CD4-positive, alpha-beta T cell (primary cell): ENCODE results near the gene CPTP. TPM values are rescaled to one million over a fixed set of nuclear protein-coding genes. Genes with fewer than 3 reads are reported as not detected.

Source experiments
- ATAC-seq: fragments of 200-7000 bp; cut with Tn5 transposase; one replicate; pipeline ENCODE4 v1.10.0; 2022; ENCODE audit warnings: mild to moderate bottlenecking; ENCODE audit not compliant: poor library complexity
- CTCF ChIA-PET: fragments of 350-600 bp; sonication (Branson Sonifier 250); formaldehyde crosslinking; loops from one replicate; lab custom pipeline; 2021; ENCODE audit warnings: antibody characterized with exemption, inconsistent platforms; lab: Charles Lee
- POLR2A ChIA-PET: fragments of 350-600 bp; sonication (Branson Sonifier 250); formaldehyde crosslinking; loops from one replicate; lab custom pipeline; 2021; ENCODE audit warnings: antibody characterized with exemption, inconsistent platforms; lab: Charles Lee
- DNase-seq, 14 experiments: peaks; one replicate each; pipeline ENCODE4 v3.0.0-alpha.2; 2013 to 2020; ENCODE audit warnings: mixed read lengths in 2 of 14
- H3K27ac ChIP-seq, 2 donors: one replicate each; pipeline versions ENCODE4 v1.5.1 to v1.7.0; 2013; ENCODE audit warnings: low read length in 2 of 2, low read depth in 1 of 2, mild to moderate bottlenecking in 1 of 2
- H3K27me3 ChIP-seq, 2 experiments: 1 replicate in 1 of 2; 2 replicates in 1 of 2; pipeline versions ENCODE4 v1.6.1 to v1.7.0; 2013; ENCODE audit warnings: low read length in 2 of 2, control low read depth in 1 of 2, mild to moderate bottlenecking in 1 of 2, moderate library complexity in 1 of 2; ENCODE audit not compliant: insufficient read depth in 2 of 2, control insufficient read depth in 1 of 2
- H3K36me3 ChIP-seq: one replicate; pipeline ENCODE4 v1.6.1; 2013; ENCODE audit warnings: low read length, control low read depth; ENCODE audit not compliant: insufficient read depth
- H3K4me1 ChIP-seq: one replicate; pipeline ENCODE4 v1.6.1; 2013; ENCODE audit warnings: low read length, control low read depth; ENCODE audit not compliant: insufficient read depth
- H3K4me3 ChIP-seq: one replicate; pipeline ENCODE4 v1.5.1; 2013; ENCODE audit warnings: mild to moderate bottlenecking, low read length, moderate library complexity
- H3K9me3 ChIP-seq, 2 experiments: 1 replicate in 1 of 2; 2 replicates in 1 of 2; pipeline versions ENCODE4 v1.6.1 to v1.7.0; 2013; ENCODE audit warnings: low read length in 2 of 2, mild to moderate bottlenecking in 2 of 2, control low read depth in 1 of 2, moderate library complexity in 1 of 2; ENCODE audit not compliant: control insufficient read depth in 1 of 2, insufficient read depth in 1 of 2
- H3K27ac Mint-ChIP-seq: one replicate; pipeline ENCODE4 v1.8.0; 2020; ENCODE audit warnings: mixed read lengths
- H3K27me3 Mint-ChIP-seq: one replicate; pipeline ENCODE4 v1.8.0; 2021; ENCODE audit warnings: mixed read lengths
- H3K36me3 Mint-ChIP-seq: one replicate; pipeline ENCODE4 v1.8.0; 2021; ENCODE audit warnings: low read depth, mixed read lengths
- H3K4me1 Mint-ChIP-seq: one replicate; pipeline ENCODE4 v1.8.0; 2021; ENCODE audit warnings: low read depth, mixed read lengths
- H3K4me3 Mint-ChIP-seq: one replicate; pipeline ENCODE4 v1.8.0; 2020; ENCODE audit warnings: mild to moderate bottlenecking, mixed read lengths
- H3K9me3 Mint-ChIP-seq: one replicate; pipeline ENCODE4 v1.8.0; 2020; ENCODE audit warnings: mixed read lengths
- intact Hi-C, 2 experiments: fragments of 100-400 bp; cut with DNase I in 1 of 2; cut with micrococcal nuclease in 1 of 2; formaldehyde crosslinking; loops; one replicate each; pipeline versions ENCODE4 v1.15.1 to v1.9.0; 2023 to 2025; cut with DNase I, micrococcal nuclease
- total RNA-seq, 174 experiments: library from RNA in 2 of 174; stranded (reverse) in 2 of 174; gene quantifications; one replicate each; pipeline ENCODE4 v1.2.3 and lab custom pipeline; 2021 to 2026
- TF ChIP-seq, protein P1 (sequence below): fragments of 200-600 bp; IDR thresholded peaks from one replicate; pipeline ENCODE4 v1.8.0; 2022; ENCODE audit warnings: antibody characterized with exemption, mild to moderate bottlenecking

The CPTP gene
- total RNA-seq, 2 experiments from 2014 or later, result 11.6 to 12.9 TPM

DNA sequence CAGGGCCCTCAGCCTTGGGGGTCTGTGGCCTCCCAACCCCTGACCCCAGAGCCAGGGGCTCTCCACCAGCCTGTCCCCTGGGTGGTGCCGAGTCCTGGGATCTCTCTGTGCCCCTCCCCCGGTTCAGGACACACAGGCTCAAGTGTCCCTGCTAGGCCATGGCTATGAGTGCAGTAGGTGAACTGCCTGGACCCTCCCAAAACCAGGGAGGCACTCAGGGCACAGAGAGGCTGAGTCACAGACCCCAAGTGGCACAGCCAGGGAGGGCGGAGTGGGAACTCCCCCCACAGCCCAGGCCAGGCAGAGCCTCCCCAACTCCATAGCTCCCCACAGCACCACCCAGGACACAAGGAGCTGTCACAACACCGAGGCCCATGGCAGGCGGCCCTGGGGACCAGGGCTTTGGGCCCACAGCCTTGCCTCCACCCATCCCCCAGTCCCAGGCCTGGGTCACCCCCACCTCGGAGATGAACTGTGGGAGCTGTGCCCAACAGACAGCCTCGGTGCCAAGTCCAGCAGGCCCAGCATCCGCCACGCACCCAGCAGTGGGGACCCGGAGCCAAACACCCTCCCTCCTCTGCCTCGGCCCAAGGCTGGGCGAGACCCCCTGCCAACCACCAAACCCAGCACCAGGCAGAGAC, 21.4 kb downstream of the CPTP start:
- ATAC-seq (no peak), DNase-seq (no peak)
- intact Hi-C loops, result no loop called here
- Histone ChIP-seq H3K27me3 (no peaks in the 10 kb centered on the region), H3K4me1 (peaks cover 32% of the 10 kb centered on the region), H3K36me3 (peaks cover 3% of the 10 kb centered on the region), H3K27ac (no peak overlapping the region), H3K9me3 (no peaks in the 10 kb centered on the region), H3K4me3 (no peak overlapping the region)
- Mint-ChIP-seq H3K27me3 (no peaks in the 10 kb centered on the region), H3K4me3 (no peak overlapping the region), H3K9me3 (no peaks in the 10 kb centered on the region), H3K27ac (no peak overlapping the region), H3K36me3 (peaks cover 4% of the 10 kb centered on the region), H3K4me1 (peaks cover 16% of the 10 kb centered on the region)
- CTCF ChIA-PET, result no interaction called here
- TF ChIP-seq, protein P1, sequence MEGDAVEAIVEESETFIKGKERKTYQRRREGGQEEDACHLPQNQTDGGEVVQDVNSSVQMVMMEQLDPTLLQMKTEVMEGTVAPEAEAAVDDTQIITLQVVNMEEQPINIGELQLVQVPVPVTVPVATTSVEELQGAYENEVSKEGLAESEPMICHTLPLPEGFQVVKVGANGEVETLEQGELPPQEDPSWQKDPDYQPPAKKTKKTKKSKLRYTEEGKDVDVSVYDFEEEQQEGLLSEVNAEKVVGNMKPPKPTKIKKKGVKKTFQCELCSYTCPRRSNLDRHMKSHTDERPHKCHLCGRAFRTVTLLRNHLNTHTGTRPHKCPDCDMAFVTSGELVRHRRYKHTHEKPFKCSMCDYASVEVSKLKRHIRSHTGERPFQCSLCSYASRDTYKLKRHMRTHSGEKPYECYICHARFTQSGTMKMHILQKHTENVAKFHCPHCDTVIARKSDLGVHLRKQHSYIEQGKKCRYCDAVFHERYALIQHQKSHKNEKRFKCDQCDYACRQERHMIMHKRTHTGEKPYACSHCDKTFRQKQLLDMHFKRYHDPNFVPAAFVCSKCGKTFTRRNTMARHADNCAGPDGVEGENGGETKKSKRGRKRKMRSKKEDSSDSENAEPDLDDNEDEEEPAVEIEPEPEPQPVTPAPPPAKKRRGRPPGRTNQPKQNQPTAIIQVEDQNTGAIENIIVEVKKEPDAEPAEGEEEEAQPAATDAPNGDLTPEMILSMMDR, result no peak
- POLR2A ChIA-PET, result interaction anchor here (1.0 kb wide), 1 partner anchor 224 kb away, joined by 3 read pairs; no protein-coding TSS in a partner anchor

GRCh38 chr1:1346501-1346890, 21.9 kb downstream of the CPTP start:
- no peaks in the 10 kb centered on the region for H3K27me3 ChIP-seq
- Mint-ChIP-seq H3K4me1 (peaks cover 16% of the 10 kb centered on the region), H3K27ac (no peak overlapping the region), H3K36me3 (no peaks in the 10 kb centered on the region), H3K9me3 (no peaks in the 10 kb centered on the region), H3K4me3 (peak overlapping the region; percentile 86), H3K27me3 (no peaks in the 10 kb centered on the region)
- H3K27ac ChIP-seq, result no peak overlapping the region
- intact Hi-C loops, result no loop called here
- ATAC-seq (no peak), DNase-seq (no peak)
- H3K4me1 ChIP-seq, result peaks cover 35% of the 10 kb centered on the region
- peaks cover 3% of the 10 kb centered on the region for H3K36me3 ChIP-seq
- CTCF ChIA-PET, result no interaction called here
- TF ChIP-seq, protein P1, result no peak
- POLR2A ChIA-PET, result interaction anchor here (1.0 kb wide), 1 partner anchor 224 kb away, joined by 3 read pairs; no protein-coding TSS in a partner anchor
- no peak overlapping the region for H3K4me3 ChIP-seq
- no peaks in the 10 kb centered on the region for H3K9me3 ChIP-seq

DNA sequence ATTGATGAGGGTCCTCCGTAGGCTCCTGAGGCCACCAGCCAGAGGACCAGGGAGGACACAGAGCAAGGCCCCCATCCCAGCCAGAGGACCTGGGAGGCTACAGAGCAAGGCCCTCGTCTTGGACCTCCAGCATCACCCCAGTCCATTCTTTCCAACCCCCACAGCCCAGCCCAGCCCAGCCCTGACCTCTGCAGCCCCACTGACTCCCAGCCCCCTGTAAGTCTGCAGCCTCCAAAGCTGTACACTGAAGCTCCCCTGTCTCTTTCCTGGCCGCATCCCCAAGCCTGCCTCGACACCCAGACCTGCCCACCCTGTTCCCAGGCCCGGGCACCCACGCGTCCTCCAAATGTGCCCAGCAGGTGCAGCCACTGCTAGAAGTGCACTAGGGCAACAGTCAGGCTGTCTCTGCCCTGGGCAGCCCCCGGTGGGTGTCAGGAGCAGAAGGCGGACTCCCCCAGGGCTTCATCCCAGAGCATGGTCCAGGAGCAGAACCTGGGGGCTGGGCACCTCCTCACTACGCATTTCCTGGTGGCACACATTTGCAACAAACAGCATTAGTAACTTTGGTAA, 22.5 kb downstream of the CPTP start:
- CTCF ChIA-PET, result no interaction called here
- Mint-ChIP-seq H3K4me1 (peaks cover 18% of the 10 kb centered on the region), H3K27me3 (peaks cover 3% of the 10 kb centered on the region), H3K4me3 (peak overlapping the region; percentile 86), H3K9me3 (no peaks in the 10 kb centered on the region), H3K36me3 (no peaks in the 10 kb centered on the region), H3K27ac (peak overlapping the region; percentile 17)
- DNase-seq (no peak), ATAC-seq (no peak)
- H3K27me3 ChIP-seq, result no peaks in the 10 kb centered on the region
- H3K4me1 ChIP-seq, result peaks cover 39% of the 10 kb centered on the region
- H3K36me3 ChIP-seq, result peaks cover 3% of the 10 kb centered on the region
- H3K27ac ChIP-seq, result no peak overlapping the region
- no peak overlapping the region for H3K4me3 ChIP-seq
- H3K9me3 ChIP-seq, result no peaks in the 10 kb centered on the region
- POLR2A ChIA-PET, result interaction anchor here (1.0 kb wide), 1 partner anchor 225 kb away, joined by 3 read pairs; no protein-coding TSS in a partner anchor
- TF ChIP-seq, protein P1, result no peak
- intact Hi-C loops, result loop anchor here in 1 of 2 experiments (1.0 kb wide), 1 partner anchor 22 kb away; no protein-coding TSS in a partner anchor
